HG03108 (cell line): ENCODE data around the gene OR6M1.
A peak's percentile ranks its signal among the peaks of the same experiment; 100 is the strongest.

ENCODE experiments used
- ATAC-seq: cut with Tn5 transposase; IDR thresholded peaks from one replicate; pipeline ENCODE4 v1.9.1; 2021; ENCODE audit warnings: moderate library complexity; ENCODE audit not compliant: unreplicated experiment

The OR6M1 gene

GRCh38 chr11:123775715-123776549, 30.2 kb downstream of the OR6M1 start:
- no peak for ATAC-seq

- no peak for ATAC-seq
Observed at GRCh38 chr11:123775289-123775688, 30.9 kb downstream of the OR6M1 start.

GRCh38 chr11:123773959-123774358, 32.2 kb downstream of the OR6M1 start:
- no peak for ATAC-seq

- no peak for ATAC-seq
Observed at GRCh38 chr11:123773026-123773425, 33.1 kb downstream of the OR6M1 start.

- no peak for ATAC-seq
Observed at GRCh38 chr11:123771664-123772063, 34.5 kb downstream of the OR6M1 start.

GRCh38 chr11:123770712-123771111, 35.4 kb downstream of the OR6M1 start:
- no peak for ATAC-seq

- no peak for ATAC-seq
Observed at GRCh38 chr11:123765601-123766000, 40.5 kb downstream of the OR6M1 start.

GRCh38 chr11:123762422-123762821, 43.7 kb downstream of the OR6M1 start:
- ATAC-seq = no peak

- ATAC-seq = peak; percentile 71
Observed at GRCh38 chr11:123760894-123761293, 45.3 kb downstream of the OR6M1 start.

GRCh38 chr11:123757976-123758375, 48.2 kb downstream of the OR6M1 start:
- ATAC-seq = no peak

- ATAC-seq = no peak
Observed at GRCh38 chr11:123755813-123756212, 50.3 kb downstream of the OR6M1 start.
